Hematopoietic multipotent progenitor cell treated with erythropoietin and hydrocortisone succinate and interleukin-3 and kit ligand, for 8 days (in vitro differentiated cells): ENCODE results near the gene FAM210A.
A peak's percentile ranks its signal among the peaks of the same experiment; 100 is the strongest.

Experiments used
- DNase-seq: peaks from one replicate; pipeline ENCODE4 v3.0.0-alpha.2; 2015

The FAM210A gene

DNA sequence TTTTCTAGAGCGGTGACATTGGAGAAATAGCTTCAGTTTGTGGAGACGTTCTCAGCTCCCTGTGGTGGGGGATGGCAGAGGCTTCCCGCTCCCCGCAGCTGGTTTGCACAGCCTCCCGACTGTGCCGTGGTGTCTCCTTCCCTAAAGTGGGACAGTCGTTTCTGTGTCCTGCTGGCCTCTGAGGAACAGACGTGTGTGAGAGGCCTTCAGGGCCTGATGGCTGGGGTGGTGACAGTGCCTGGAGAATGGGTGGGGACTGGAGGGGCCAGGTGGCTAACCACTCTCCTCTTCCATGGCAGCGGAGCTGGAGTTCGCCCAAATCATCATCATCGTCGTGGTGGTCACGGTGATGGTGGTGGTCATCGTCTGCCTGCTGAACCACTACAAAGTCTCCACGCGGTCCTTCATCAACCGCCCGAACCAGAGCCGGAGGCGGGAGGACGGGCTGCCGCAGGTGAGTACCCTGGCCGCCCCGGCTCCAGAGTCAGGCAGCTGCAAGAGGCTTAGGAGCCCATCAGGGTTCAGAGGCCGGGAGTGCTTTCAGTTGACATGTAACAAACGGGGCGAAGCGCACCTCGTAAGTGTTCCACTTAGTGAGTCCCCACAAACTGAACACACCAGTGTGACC, 105.4 kb downstream of the FAM210A start:
- no peak for DNase-seq

DNA sequence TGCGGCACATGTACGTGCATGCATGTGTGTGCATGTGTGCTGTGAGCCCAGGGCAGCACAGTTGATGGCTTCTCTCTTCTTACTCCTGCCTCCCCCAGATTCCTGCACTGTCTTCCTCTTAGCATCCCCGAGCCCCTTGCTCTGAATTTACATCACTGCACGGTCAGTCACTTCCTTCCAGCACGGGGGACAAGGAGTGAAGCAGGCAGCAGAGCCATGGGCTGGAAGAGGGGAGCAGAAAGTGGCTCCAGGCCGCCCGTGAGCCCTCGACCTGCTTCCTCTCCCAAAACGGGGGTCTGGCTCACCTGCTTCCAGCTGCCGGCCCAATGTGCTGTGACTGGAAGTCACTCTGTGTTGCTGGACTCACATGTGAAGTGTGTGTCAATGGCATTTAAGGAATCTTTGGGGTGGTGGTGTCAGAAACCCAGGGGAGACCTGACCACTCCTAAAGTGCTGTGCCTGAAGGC, 106.1 kb downstream of the FAM210A start:
- DNase-seq, result no peak

DNA sequence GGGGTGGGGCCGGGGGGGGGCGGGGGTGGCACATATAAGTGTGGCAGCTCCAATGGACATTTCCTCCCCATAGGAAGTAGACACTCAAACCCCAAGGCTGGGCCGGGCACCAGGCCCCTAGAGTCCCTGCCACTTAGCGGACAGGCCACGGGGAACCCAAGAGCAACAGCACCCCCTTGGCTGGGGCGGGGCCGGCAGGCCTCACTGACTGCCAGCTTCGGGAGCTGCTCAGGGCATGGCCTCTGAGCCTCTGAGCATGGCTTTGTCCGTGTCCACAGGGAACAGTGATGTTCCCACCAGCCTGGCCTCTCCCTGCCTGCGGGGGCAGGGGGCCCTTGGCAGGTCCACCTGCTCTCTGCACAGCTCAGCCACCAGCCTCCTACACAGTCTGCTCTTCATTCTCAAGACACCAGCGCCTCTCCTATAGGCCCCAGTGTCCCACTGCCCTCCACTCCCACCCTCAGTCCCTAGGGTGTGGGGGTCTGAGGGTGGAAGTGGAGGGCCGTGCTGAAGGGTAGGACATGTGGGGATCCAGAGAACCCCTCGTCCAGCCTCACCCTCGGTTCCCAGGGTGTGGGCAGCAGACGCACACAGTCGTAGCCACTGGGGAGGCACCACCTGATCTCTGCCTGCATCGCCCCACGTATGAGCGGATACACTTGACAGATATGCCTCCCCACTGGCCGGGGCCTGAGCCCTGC, 106.7 kb downstream of the FAM210A start:
- DNase-seq, result peak; percentile 16

DNA sequence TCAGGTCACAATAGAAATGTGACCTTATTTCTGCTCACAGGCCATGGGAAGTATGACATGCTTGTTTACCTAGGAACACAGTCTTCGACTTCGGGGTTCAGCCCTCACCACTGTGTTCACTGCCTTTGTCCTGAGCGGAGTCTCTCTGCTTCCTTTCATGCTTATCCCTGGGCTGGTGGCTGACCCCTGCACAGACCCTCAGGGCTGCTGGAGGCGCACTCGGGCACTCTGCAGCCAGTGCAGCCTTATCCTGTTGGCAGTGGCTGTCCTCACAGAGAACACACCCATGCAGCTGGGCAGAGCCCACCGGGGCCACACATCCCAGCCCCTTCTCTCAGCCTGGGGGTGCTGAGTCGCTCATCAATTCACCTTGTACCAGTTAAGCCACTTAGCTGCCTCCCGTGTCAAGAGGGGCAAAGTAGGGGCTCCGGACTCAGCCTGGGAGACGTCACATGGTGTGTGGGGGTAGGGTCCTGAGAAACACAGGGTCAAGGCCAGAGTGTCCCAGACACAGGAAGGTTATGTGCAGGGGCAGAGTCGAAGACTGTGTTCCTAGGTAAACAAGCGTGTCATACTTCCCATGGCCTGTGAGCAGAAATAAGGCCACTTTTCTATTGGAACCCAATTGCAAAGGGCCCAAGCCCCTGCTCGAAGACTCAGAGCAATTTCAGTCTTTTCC, 107.5 kb downstream of the FAM210A start:
- DNase-seq, result no peak

DNA sequence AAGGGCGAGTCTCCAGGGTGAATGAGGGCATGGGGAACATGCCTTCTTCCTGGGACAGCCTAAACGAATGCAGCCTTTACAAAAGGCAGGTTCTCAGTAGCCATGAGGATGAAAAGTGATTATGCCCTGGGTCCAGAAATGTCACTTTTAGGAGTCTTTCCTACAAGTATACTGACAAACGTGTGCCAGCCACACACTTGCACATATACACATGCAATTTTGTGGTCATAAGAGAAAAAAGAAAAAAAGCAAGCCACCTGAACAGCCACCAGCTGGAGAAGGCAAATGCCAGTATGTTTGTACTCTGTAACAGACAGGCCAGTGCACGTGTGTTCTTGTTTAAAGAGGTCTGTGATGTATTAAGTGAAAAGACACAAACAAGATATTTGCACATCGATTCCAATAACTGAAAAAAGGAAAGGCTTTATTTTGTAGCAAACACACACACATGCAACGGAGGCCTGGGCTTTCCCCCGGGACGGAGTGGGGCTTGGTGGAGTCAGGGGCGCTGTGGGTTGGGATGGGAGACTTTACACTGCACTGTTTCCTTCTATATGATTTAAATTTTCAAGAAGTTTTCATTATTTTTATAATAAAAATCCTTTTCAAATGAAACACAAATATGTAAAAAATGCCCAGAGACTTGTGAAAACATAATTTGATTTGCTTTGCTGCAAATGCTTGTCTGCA, 108.4 kb downstream of the FAM210A start:
- no peak for DNase-seq

DNA sequence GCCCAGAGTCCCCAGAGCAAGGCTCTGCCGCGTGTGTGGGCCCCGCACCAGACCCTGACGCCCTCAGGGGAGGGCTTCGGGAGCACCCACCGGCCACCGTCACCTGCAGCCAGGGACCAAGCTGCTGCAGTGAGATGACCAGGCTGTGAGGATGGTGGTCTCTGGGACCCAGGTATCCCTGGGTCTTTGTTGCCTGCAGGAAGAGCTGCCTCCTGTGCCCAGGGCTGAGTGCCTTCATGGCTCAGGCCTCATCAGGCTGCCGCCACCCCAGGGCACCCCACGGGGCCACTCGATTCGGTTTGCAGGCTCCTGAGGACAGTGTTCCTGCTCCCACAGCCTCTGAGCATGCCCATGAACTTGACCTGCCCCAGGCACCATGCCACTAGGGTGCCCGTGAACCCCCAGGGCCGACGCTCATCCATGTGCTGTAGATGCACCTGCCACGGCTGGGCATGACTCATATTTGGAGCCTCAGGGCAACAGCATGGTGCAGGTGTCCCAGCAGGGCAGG, 109.8 kb downstream of the FAM210A start:
- no peak for DNase-seq

DNA sequence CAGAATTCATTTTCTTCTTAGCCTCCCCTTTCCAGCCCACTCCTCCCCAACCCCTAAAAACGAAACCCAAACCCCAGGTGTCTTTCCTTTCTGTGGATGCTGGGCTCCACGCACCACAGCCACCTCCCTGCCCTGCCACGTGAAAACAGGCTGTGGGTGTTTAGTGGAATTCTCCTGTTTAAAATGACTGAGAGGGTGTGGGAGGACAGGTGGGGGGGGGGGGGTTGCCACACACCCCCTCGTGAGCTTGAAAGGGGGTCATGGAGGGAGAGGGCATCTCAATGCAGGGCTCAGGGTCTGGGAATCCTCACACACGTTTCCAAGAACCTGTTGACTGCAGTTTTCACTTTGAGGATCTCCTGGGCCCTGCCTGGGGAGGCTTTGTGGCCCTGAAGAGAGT, 110.3 kb downstream of the FAM210A start:
- DNase-seq, result no peak

DNA sequence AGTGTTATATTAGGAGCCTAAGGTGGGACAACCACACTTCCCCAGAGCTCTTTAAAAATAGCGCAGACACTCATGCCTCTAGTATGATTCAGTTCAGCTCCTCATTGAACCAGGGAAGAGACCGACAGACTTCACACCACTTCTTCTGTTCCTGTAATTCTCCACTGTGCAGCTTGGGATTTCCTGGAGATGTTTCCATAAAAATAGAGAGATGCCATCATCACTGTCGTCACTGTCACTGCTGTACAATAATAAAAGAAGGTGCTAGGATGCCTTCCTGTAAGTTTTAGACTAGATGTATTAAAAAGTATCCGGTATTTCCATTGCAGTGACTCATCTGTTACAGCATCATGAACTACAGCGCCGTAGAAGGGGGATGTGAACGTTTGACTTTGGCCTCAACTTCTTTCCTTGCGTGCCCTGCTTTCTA, 110.9 kb downstream of the FAM210A start:
- DNase-seq, result no peak

DNA sequence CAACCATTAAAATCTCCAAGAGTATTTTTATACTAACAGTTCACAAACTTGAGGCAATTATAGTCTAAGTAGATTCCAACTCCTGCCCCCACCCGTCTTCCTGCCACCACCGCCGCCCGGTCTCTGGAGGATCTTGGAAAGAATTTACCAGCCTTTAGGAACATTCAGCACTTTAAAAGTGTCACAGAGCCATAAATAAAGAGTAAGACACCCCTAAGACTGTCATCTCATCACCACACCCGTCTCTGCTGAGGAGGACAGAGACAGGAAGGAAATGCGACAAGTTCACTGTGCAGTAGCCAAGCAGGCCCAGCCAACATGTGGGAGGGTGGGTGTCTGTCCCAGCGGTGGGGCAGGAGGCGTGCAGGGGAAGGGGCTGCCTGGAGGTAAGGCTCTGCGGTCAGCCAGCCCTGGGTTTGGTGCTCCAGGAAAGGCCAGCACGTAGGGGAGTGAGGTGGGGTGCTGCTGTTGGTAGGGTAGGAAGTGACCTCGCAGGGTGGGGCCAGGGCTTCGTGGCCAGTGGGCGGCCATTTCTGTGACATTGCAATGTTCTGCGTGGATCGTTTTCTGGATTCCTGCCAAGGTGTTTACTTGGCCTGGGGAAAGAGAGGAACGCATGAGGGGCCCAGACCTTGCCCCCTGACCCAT, 111.6 kb downstream of the FAM210A start:
- DNase-seq, result peak; percentile 39

DNA sequence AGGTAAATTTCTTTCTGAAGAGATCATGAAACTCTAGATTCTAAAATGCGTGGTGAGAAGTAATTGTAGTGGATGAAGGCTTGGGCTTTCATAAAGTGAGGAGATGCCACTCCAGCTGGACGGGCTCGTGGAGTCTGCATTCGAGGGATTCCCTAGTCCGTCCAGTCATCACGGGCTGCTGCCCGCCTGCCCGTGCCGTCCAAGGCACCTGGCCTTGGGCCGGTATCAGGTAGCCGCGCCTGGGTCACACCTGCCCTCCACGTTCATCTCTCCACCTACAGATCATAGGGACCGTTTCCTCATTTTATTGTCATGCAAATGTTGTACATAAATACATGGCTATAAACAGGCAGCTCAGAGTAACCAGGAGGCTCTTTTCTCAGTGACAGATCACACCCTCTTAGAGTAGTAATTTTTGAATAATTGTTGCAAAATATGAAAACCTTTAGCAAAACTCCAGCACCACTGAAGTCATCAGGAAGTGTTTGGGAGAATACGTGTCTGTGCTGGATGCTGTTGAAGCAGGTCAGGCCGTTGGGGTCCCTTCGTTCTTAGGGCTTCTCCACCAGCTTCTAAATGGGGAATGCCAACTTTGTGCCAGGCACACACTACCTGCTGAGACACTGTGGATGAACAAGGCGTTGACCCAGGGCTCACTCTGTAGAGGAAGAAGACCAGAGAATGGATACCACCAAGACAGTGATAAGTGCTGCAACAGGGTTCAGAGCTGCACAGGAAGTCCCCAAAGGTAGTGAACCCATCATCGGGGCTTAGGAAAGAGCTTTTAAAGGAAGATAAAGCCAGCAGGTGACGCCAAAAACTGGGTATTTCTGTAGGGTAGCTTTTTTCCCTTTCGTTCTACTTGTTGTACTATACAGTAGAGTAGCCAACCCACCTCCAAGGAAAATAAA, 112.5 kb downstream of the FAM210A start:
- DNase-seq, result no peak
